ENCODE measurements around the gene RALGAPB.
"Not testable (repeated sequence)": the region's sequence is repeated elsewhere in the genome, so short reads cannot be mapped to it uniquely, and the experiment has no call there.

Gene RALGAPB

GRCh38 chr20:38433304-38433972, 39.2 kb upstream of the RALGAPB start:
- Histone ChIP-seq H3K9ac (ENCODE audit: low read length in 2 of 2) (peak overlapping the region; percentile 84 to 90), H3K27ac (ENCODE audit: low read length) (no peak overlapping the region), H3K4me1 (ENCODE audit: control insufficient read depth, insufficient read depth, low read length) (peaks cover 20% of the 10 kb centered on the region), H3K4me3 (ENCODE audit: low read length in 2 of 2) (peak overlapping the region; percentile 72 to 86), H3K27me3 (ENCODE audit: control insufficient read depth in 1 of 2, insufficient read depth in 2 of 2, low read length in 2 of 2) (no peaks in the 10 kb centered on the region), H3K9me3 (ENCODE audit: control insufficient read depth in 2 of 2, low read length in 2 of 2) (no peaks in the 10 kb centered on the region), H3K36me3 (ENCODE audit: control insufficient read depth in 2 of 2, insufficient read depth in 2 of 2, low read length in 2 of 2) (peaks cover 38 to 43% of the 10 kb centered on the region in 2 donors)

- H3K9ac ChIP-seq (ENCODE audit: low read length in 2 of 2), result peak overlapping the region; percentile 84 to 90
- no peaks in the 10 kb centered on the region for H3K9me3 ChIP-seq (ENCODE audit: control insufficient read depth in 2 of 2, low read length in 2 of 2)
- no peaks in the 10 kb centered on the region for H3K27me3 ChIP-seq (ENCODE audit: control insufficient read depth in 1 of 2, insufficient read depth in 2 of 2, low read length in 2 of 2)
- H3K4me1 ChIP-seq (ENCODE audit: control insufficient read depth, insufficient read depth, low read length), result peaks cover 20% of the 10 kb centered on the region
- peak overlapping the region; percentile 72 to 86 for H3K4me3 ChIP-seq (ENCODE audit: low read length in 2 of 2)
- H3K27ac ChIP-seq (ENCODE audit: low read length), result peak overlapping the region; percentile 76
- peaks cover 29 to 34% of the 10 kb centered on the region in 2 donors for H3K36me3 ChIP-seq (ENCODE audit: control insufficient read depth in 2 of 2, insufficient read depth in 2 of 2, low read length in 2 of 2)
Measured at GRCh38 chr20:38434301-38434741, 38.3 kb upstream of the RALGAPB start.

- H3K27me3 ChIP-seq (ENCODE audit: control insufficient read depth in 1 of 2, insufficient read depth in 2 of 2, low read length in 2 of 2), result no peaks in the 10 kb centered on the region
- H3K36me3 ChIP-seq (ENCODE audit: control insufficient read depth in 2 of 2, insufficient read depth in 2 of 2, low read length in 2 of 2), result peaks cover 23 to 28% of the 10 kb centered on the region in 2 donors
- no peaks in the 10 kb centered on the region for H3K9me3 ChIP-seq (ENCODE audit: control insufficient read depth in 2 of 2, low read length in 2 of 2)
- peak within 1 kb of the TSS; percentile 76 for H3K27ac ChIP-seq (ENCODE audit: low read length)
- peaks cover 20% of the 10 kb centered on the region for H3K4me1 ChIP-seq (ENCODE audit: control insufficient read depth, insufficient read depth, low read length)
- peak within 1 kb of the TSS; percentile 84 to 90 for H3K9ac ChIP-seq (ENCODE audit: low read length in 2 of 2)
- peak within 1 kb of the TSS; percentile 72 to 86 for H3K4me3 ChIP-seq (ENCODE audit: low read length in 2 of 2)
Measured at GRCh38 chr20:38434770-38435554, 37.7 kb upstream of the RALGAPB start, which contains the start of gene SNHG17. SNHG17 (minus strand) TSS chr20:38435328.

GRCh38 chr20:38435555-38435939, 37.1 kb upstream of the RALGAPB start:
- H3K36me3 ChIP-seq (ENCODE audit: control insufficient read depth in 2 of 2, insufficient read depth in 2 of 2, low read length in 2 of 2), result peaks cover 21 to 28% of the 10 kb centered on the region in 2 donors
- H3K4me3 ChIP-seq (ENCODE audit: low read length in 2 of 2), result no peak overlapping the region
- H3K27ac ChIP-seq (ENCODE audit: low read length), result no peak overlapping the region
- no peaks in the 10 kb centered on the region for H3K27me3 ChIP-seq (ENCODE audit: control insufficient read depth in 1 of 2, insufficient read depth in 2 of 2, low read length in 2 of 2)
- H3K9ac ChIP-seq (ENCODE audit: low read length in 2 of 2), result no peak overlapping the region
- peaks cover 20% of the 10 kb centered on the region for H3K4me1 ChIP-seq (ENCODE audit: control insufficient read depth, insufficient read depth, low read length)
- H3K9me3 ChIP-seq (ENCODE audit: control insufficient read depth in 2 of 2, low read length in 2 of 2), result no peaks in the 10 kb centered on the region

- Histone ChIP-seq H3K27ac (ENCODE audit: low read length) (no peak overlapping the region), H3K36me3 (ENCODE audit: control insufficient read depth in 2 of 2, insufficient read depth in 2 of 2, low read length in 2 of 2) (peaks cover 8 to 9% of the 10 kb centered on the region in 2 donors), H3K4me1 (ENCODE audit: control insufficient read depth, insufficient read depth, low read length) (peaks cover 17% of the 10 kb centered on the region), H3K4me3 (ENCODE audit: low read length in 2 of 2) (no peak overlapping the region), H3K27me3 (ENCODE audit: control insufficient read depth in 1 of 2, insufficient read depth in 2 of 2, low read length in 2 of 2) (no peaks in the 10 kb centered on the region), H3K9me3 (ENCODE audit: control insufficient read depth in 2 of 2, low read length in 2 of 2) (no peaks in the 10 kb centered on the region), H3K9ac (ENCODE audit: low read length in 2 of 2) (no peak overlapping the region)
Measured at GRCh38 chr20:38437796-38438195, 34.8 kb upstream of the RALGAPB start.

DNA sequence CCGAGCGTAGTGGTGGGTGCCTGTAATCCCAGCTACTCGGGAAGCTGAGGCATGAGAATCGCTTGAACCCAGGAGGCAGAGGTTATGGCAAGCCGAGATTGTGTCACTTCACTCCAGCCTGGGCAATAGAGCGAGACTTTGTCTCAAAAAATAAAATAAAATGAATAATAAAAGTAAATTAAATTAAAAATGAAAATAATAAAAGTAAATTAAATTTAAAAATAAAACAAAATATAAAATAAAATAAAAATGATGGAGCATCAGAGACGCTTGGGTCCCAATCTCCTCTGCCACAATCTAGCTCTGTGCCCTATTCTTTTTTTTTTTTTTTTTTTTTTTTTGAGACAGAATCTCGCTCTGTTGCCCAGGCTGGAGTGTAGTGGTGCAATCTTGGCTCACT, 31.5 kb upstream of the RALGAPB start:
- H3K27ac ChIP-seq (ENCODE audit: low read length); H3K9ac ChIP-seq (ENCODE audit: low read length in 2 of 2); H3K27me3 ChIP-seq (ENCODE audit: control insufficient read depth in 1 of 2, insufficient read depth in 2 of 2, low read length in 2 of 2); H3K36me3 ChIP-seq (ENCODE audit: control insufficient read depth in 2 of 2, insufficient read depth in 2 of 2, low read length in 2 of 2); H3K9me3 ChIP-seq (ENCODE audit: control insufficient read depth in 2 of 2, low read length in 2 of 2); H3K4me1 ChIP-seq (ENCODE audit: control insufficient read depth, insufficient read depth, low read length); H3K4me3 ChIP-seq (ENCODE audit: low read length in 2 of 2): not testable (repeated sequence)

GRCh38 chr20:38441916-38442315, 30.7 kb upstream of the RALGAPB start:
- no peaks in the 10 kb centered on the region for H3K27me3 ChIP-seq (ENCODE audit: control insufficient read depth in 1 of 2, insufficient read depth in 2 of 2, low read length in 2 of 2)
- no peak overlapping the region for H3K4me3 ChIP-seq (ENCODE audit: low read length in 2 of 2)
- H3K4me1 ChIP-seq (ENCODE audit: control insufficient read depth, insufficient read depth, low read length), result peaks cover 4% of the 10 kb centered on the region
- H3K36me3 ChIP-seq (ENCODE audit: control insufficient read depth in 2 of 2, insufficient read depth in 2 of 2, low read length in 2 of 2), result no peaks in the 10 kb centered on the region
- no peaks in the 10 kb centered on the region for H3K9me3 ChIP-seq (ENCODE audit: control insufficient read depth in 2 of 2, low read length in 2 of 2)
- no peak overlapping the region for H3K27ac ChIP-seq (ENCODE audit: low read length)
- no peak overlapping the region for H3K9ac ChIP-seq (ENCODE audit: low read length in 2 of 2)

DNA sequence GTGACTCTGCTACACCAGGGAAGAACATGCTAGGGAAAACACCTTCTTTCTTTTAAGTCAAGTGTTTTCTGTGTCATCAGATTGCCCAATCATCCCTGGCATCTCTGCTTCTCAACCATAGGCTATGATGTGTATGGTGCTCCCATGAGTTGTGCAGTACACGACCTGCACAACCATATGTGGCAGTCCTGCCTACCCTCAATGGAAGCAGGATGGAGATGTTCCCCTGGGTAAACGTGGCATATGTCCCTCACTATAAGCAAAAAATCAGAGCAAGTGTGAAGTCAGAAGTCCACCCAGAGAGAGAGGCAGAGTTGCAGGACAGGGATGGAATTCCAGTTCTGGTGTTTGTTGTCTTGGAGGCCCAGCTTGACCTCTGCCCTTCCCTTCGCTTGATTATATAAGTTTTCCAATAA, 27.3 kb upstream of the RALGAPB start:
- peaks cover 8 to 16% of the 10 kb centered on the region in 2 donors for H3K36me3 ChIP-seq (ENCODE audit: control insufficient read depth in 2 of 2, insufficient read depth in 2 of 2, low read length in 2 of 2)
- peaks cover 11% of the 10 kb centered on the region for H3K4me1 ChIP-seq (ENCODE audit: control insufficient read depth, insufficient read depth, low read length)
- no peak overlapping the region for H3K9ac ChIP-seq (ENCODE audit: low read length in 2 of 2)
- no peak overlapping the region for H3K4me3 ChIP-seq (ENCODE audit: low read length in 2 of 2)
- H3K27me3 ChIP-seq (ENCODE audit: control insufficient read depth in 1 of 2, insufficient read depth in 2 of 2, low read length in 2 of 2), result no peaks in the 10 kb centered on the region
- no peaks in the 10 kb centered on the region for H3K9me3 ChIP-seq (ENCODE audit: control insufficient read depth in 2 of 2, low read length in 2 of 2)
- no peak overlapping the region for H3K27ac ChIP-seq (ENCODE audit: low read length)

DNA sequence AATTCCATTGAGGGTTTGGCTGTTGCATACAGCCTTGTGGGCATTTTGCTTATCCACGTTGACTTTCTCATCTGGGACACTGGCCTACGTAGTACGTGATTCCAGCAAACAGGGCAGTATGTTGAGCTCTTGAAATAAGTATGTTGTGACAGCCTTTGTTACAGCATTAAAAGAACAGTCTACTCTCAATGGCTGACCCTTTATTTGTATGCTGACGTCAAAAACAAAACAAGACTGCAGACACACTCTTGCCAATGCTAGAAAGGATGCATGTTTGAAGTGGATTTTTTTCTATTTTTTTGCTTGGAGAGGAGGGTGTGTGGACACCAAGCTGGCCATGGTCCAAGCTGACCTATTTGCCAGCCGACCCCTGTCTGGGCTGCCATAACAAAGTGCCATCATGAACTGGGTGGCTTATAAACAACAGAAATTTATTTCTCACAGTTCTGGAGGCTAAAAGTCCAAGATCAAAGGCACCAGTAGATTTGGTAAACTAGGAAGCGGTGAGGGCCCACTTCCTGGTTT, 26.7 kb upstream of the RALGAPB start:
- Histone ChIP-seq H3K4me1 (ENCODE audit: control insufficient read depth, insufficient read depth, low read length) (peaks cover 11% of the 10 kb centered on the region), H3K27me3 (ENCODE audit: control insufficient read depth in 1 of 2, insufficient read depth in 2 of 2, low read length in 2 of 2) (no peaks in the 10 kb centered on the region), H3K4me3 (ENCODE audit: low read length in 2 of 2) (peak overlapping the region; percentile 85 to 96), H3K9me3 (ENCODE audit: control insufficient read depth in 2 of 2, low read length in 2 of 2) (no peaks in the 10 kb centered on the region), H3K9ac (ENCODE audit: low read length in 2 of 2) (peak overlapping the region in 1 of 2 donors; percentile 97), H3K36me3 (ENCODE audit: control insufficient read depth in 2 of 2, insufficient read depth in 2 of 2, low read length in 2 of 2) (peaks cover 8 to 16% of the 10 kb centered on the region in 2 donors), H3K27ac (ENCODE audit: low read length) (peak overlapping the region; percentile 74)

DNA sequence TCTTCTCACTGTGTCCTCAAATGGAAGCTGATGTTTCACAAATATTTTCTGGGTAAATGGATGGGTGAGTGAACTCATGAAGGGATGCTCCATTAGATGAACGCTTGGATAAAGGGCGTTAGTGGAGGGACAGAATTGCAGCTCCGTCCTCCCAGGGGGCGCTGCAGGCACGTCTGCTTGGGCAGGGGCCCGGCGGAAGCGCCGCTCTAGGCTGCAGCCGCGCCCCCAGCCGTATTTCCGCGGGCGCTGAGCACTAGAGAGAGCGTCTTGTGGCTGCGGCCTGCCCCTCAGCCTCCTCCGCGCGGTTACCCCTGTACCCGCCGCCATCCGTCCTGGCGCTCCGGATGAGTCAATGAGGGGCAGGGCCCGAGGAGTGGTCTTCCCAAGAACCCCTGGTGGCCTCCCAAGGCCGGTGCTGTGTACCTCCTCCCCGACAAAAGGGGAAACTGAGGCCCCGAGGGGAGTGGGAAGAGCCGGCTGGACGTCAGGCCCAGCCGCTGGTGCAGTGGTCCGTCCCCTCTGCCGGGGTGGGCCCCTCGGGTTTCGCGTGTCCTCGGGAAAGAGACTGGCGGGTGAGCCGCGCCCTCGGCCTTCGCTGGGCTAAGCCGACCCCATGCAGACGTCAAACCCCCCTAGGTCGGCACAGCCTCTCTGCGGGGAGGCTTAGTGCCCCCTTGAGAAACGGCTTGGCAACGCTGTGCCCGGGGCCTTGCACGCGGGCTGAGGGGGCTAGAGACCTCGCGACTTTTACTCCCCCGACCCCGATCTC, 26.0 kb upstream of the RALGAPB start:
- Histone ChIP-seq H3K9ac (ENCODE audit: low read length in 2 of 2) (peak overlapping the region; percentile 97), H3K4me3 (ENCODE audit: low read length in 2 of 2) (peak overlapping the region; percentile 85 to 96), H3K9me3 (ENCODE audit: control insufficient read depth in 2 of 2, low read length in 2 of 2) (no peaks in the 10 kb centered on the region), H3K36me3 (ENCODE audit: control insufficient read depth in 2 of 2, insufficient read depth in 2 of 2, low read length in 2 of 2) (peaks cover 8 to 16% of the 10 kb centered on the region in 2 donors), H3K27me3 (ENCODE audit: control insufficient read depth in 1 of 2, insufficient read depth in 2 of 2, low read length in 2 of 2) (no peaks in the 10 kb centered on the region), H3K27ac (ENCODE audit: low read length) (peak overlapping the region; percentile 74), H3K4me1 (ENCODE audit: control insufficient read depth, insufficient read depth, low read length) (peaks cover 11% of the 10 kb centered on the region)

Measured in stomach smooth muscle (tissue), 2 donors.